CD14-positive monocyte (primary cell): ENCODE results near the gene ACSS1. TPM values are rescaled to one million over a fixed set of nuclear protein-coding genes. Genes with fewer than 3 reads are reported as not detected.

Source experiments
- DNase-seq, 3 donors: peaks; one replicate each; pipeline ENCODE4 v3.0.0-alpha.2; 2011 to 2022
- H2AFZ ChIP-seq: 2 replicates; pipeline ENCODE4 v1.6.0; 2012; ENCODE audit warnings: mild to moderate bottlenecking, low read depth, low read length, inconsistent platforms; ENCODE audit not compliant: insufficient read depth, poor library complexity, severe bottlenecking
- H3K27ac ChIP-seq, 2 donors: 1 replicate in 1 of 2; 2 replicates in 1 of 2; pipeline ENCODE4 v1.5.1; 2012 to 2013; ENCODE audit warnings: low read length in 2 of 2, control low read depth in 1 of 2, inconsistent platforms in 1 of 2, low read depth in 1 of 2, mild to moderate bottlenecking in 1 of 2
- H3K27me3 ChIP-seq, 2 donors: one replicate each; pipeline versions ENCODE4 v1.6.0 to v1.6.1; 2011 to 2013; ENCODE audit warnings: low read length in 2 of 2; ENCODE audit not compliant: control insufficient read depth in 2 of 2, insufficient read depth in 2 of 2
- H3K36me3 ChIP-seq, 2 donors: replicated peaks in 1 of 2; 1 replicate in 1 of 2; 2 replicates in 1 of 2; pipeline versions ENCODE4 v1.5.1 to v1.6.1; 2012 to 2013; ENCODE audit warnings: low read length in 2 of 2, control low read depth in 1 of 2, inconsistent platforms in 1 of 2, mild to moderate bottlenecking in 1 of 2; ENCODE audit not compliant: insufficient read depth in 2 of 2, control insufficient read depth in 1 of 2
- H3K4me1 ChIP-seq, 2 donors: 1 replicate in 1 of 2; 2 replicates in 1 of 2; pipeline versions ENCODE4 v1.5.1 to v1.6.1; 2012 to 2013; ENCODE audit warnings: low read length in 2 of 2, control low read depth in 1 of 2, inconsistent platforms in 1 of 2, mild to moderate bottlenecking in 1 of 2, moderate library complexity in 1 of 2; ENCODE audit not compliant: insufficient read depth in 2 of 2, control insufficient read depth in 1 of 2
- H3K4me2 ChIP-seq: replicated peaks from 2 replicates; pipeline ENCODE3; 2012; ENCODE audit warnings: low read length, moderate library complexity, mild to moderate bottlenecking; ENCODE audit not compliant: poor library complexity, severe bottlenecking; ENCODE audit errors: extremely low read depth
- H3K4me3 ChIP-seq, 3 experiments: fragments of 200-600 bp in 1 of 3; sonication (generic) in 1 of 3; replicated peaks in 1 of 3; 1 replicate in 2 of 3; 2 replicates in 1 of 3; pipeline ENCODE4 v1.5.1; 2011 to 2013; ENCODE audit warnings: low read length in 3 of 3, mild to moderate bottlenecking in 3 of 3, control low read depth in 2 of 3, low read depth in 2 of 3, inconsistent platforms in 1 of 3, moderate library complexity in 1 of 3
- H3K79me2 ChIP-seq: 2 replicates; pipeline ENCODE4 v1.6.0; 2012; ENCODE audit warnings: mild to moderate bottlenecking, control low read depth, inconsistent platforms, low read length, moderate library complexity; ENCODE audit not compliant: insufficient read depth
- H3K9ac ChIP-seq: 2 replicates; pipeline ENCODE4 v1.6.0; 2017; ENCODE audit warnings: low read length, mild to moderate bottlenecking; ENCODE audit not compliant: insufficient read depth, poor library complexity, severe bottlenecking
- H3K9me3 ChIP-seq, 2 donors: replicated peaks in 1 of 2; 1 replicate in 1 of 2; 2 replicates in 1 of 2; pipeline versions ENCODE4 v1.5.1 to v1.6.1; 2012 to 2013; ENCODE audit warnings: low read length in 2 of 2, control low read depth in 1 of 2; ENCODE audit not compliant: control insufficient read depth in 1 of 2, insufficient read depth in 1 of 2
- H4K20me1 ChIP-seq: 2 replicates; pipeline ENCODE4 v1.6.0; 2012; ENCODE audit warnings: mild to moderate bottlenecking, low read length, control low read depth, moderate library complexity; ENCODE audit not compliant: insufficient read depth
- H3K27ac Mint-ChIP-seq, 7 donors: one replicate each; pipeline ENCODE4 v1.8.0; 2020; ENCODE audit warnings: mild to moderate bottlenecking in 7 of 7, mixed read lengths in 7 of 7, moderate library complexity in 6 of 7, inconsistent platforms in 2 of 7
- H3K27me3 Mint-ChIP-seq, 3 donors: one replicate each; pipeline ENCODE4 v1.8.0; 2021 to 2022; ENCODE audit warnings: low read depth in 3 of 3, mild to moderate bottlenecking in 3 of 3, mixed read lengths in 3 of 3, moderate library complexity in 3 of 3, inconsistent platforms in 1 of 3
- H3K36me3 Mint-ChIP-seq, 2 donors: one replicate each; pipeline ENCODE4 v1.8.0; 2020; ENCODE audit warnings: mixed read lengths in 2 of 2, inconsistent platforms in 1 of 2, mild to moderate bottlenecking in 1 of 2
- H3K4me1 Mint-ChIP-seq: one replicate; pipeline ENCODE4 v1.8.0; 2020; ENCODE audit warnings: mild to moderate bottlenecking, mixed read lengths
- H3K4me3 Mint-ChIP-seq, 2 donors: one replicate each; pipeline ENCODE4 v1.8.0; 2020; ENCODE audit warnings: mild to moderate bottlenecking in 2 of 2, mixed read lengths in 2 of 2, moderate library complexity in 1 of 2
- H3K9me3 Mint-ChIP-seq, 7 donors: one replicate each; pipeline ENCODE4 v1.8.0; 2020 to 2022; ENCODE audit warnings: mixed read lengths in 7 of 7, mild to moderate bottlenecking in 6 of 7, moderate library complexity in 6 of 7, inconsistent platforms in 2 of 7
- CTCF ChIP-seq: fragments of 200-600 bp; IDR thresholded peaks from one replicate; pipeline ENCODE4 v1.8.0; 2022; ENCODE audit warnings: antibody characterized with exemption, mild to moderate bottlenecking
- WGBS: methylation state at CpG from one replicate; pipeline ENCODE4 v1.1.5; 2013; ENCODE audit warnings: missing lambda C conversion rate; ENCODE audit not compliant: insufficient coverage; 5-methylcytosine and 5-hydroxymethylcytosine counted together
- intact Hi-C, 2 donors: fragments of 100-400 bp; cut with micrococcal nuclease; formaldehyde crosslinking; loops; one replicate each; pipeline versions ENCODE4 v1.15.0 to v1.15.1; 2023
- polyA plus RNA-seq, 3 donors: library from polyadenylated mRNA; depleted of rRNA in 1 of 3; unstranded in 2 of 3; stranded (reverse) in 1 of 3; fragments of 300-500 nt in 2 of 3; fragments of >200 nt in 1 of 3; fragmentation: Illumina TruSeq in 2 of 3; gene quantifications; 1 replicate in 2 of 3; 2 replicates in 1 of 3; pipeline ENCODE4 v1.2.3, GENCODE V29; 2012 to 2021

The ACSS1 gene
- polyA plus RNA-seq, 3 donors, result 26.6 to 32.0 (median 27.6) TPM

GRCh38 chr20:25019381-25020155 is 38.4 kb downstream of the ACSS1 start:
- Mint-ChIP-seq H3K27ac (peak overlapping the region in 1 of 7 donors; percentile 31), H3K4me3 (no peak overlapping the region), H3K9me3 (no peaks in the 10 kb centered on the region), H3K27me3 (peaks cover 0 to 2% (median 0%) of the 10 kb centered on the region in 3 donors), H3K36me3 (peaks cover 54 to 59% of the 10 kb centered on the region in 2 donors), H3K4me1 (peaks cover 4% of the 10 kb centered on the region)
- TF ChIP-seq CTCF, result no peak
- intact Hi-C loops, result no loop called here
- H3K27me3 ChIP-seq, result no peaks in the 10 kb centered on the region
- no peaks in the 10 kb centered on the region for H3K79me2 ChIP-seq
- H4K20me1 ChIP-seq, result peaks cover 6% of the 10 kb centered on the region
- H3K4me3 ChIP-seq, result no peak overlapping the region
- H3K9ac ChIP-seq, result no peak overlapping the region
- no peaks in the 10 kb centered on the region for H3K4me1 ChIP-seq
- H3K9me3 ChIP-seq, result no peaks in the 10 kb centered on the region
- DNase-seq, result no peak
- no peak overlapping the region for H3K4me2 ChIP-seq
- WGBS, result over 99% methylated on average over 13 of the region's 16 CpGs
- no peak overlapping the region for H2AFZ ChIP-seq
- no peak overlapping the region for H3K27ac ChIP-seq
- peaks cover 38 to 80% of the 10 kb centered on the region in 2 donors for H3K36me3 ChIP-seq

DNA sequence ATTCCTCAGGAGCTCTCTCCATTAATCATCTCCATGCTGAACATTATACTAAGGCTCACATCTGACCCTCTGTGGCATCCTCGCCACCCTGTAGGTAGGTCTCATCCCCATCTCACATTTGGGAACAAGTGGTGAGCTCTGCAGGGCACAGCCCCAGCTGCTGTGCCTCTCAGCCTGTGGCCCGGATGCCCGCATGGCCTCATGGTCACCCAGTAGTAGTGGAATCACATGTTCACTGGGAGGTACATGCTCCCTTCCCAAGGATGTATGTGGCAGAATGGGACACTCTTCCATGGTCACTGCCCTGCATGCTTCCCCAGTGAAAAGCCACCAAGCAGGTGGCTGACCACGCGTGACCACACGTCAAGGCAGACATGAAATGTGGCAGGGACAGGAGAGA is 39.1 kb downstream of the ACSS1 start:
- intact Hi-C loops, result no loop called here
- H3K9me3 Mint-ChIP-seq, result no peaks in the 10 kb centered on the region
- H4K20me1 ChIP-seq, result peaks cover 5% of the 10 kb centered on the region
- H3K36me3 Mint-ChIP-seq, result peaks cover 59 to 64% of the 10 kb centered on the region in 2 donors
- H3K27me3 Mint-ChIP-seq, result peaks cover 0 to 2% (median 0%) of the 10 kb centered on the region in 3 donors
- H3K9me3 ChIP-seq, result no peaks in the 10 kb centered on the region
- TF ChIP-seq CTCF, result no peak
- no peaks in the 10 kb centered on the region for H3K27me3 ChIP-seq
- no peak overlapping the region for H3K4me3 ChIP-seq
- 100% methylated on average over 4 of the region's 6 CpGs for WGBS
- H3K27ac ChIP-seq, result no peak overlapping the region
- no peak overlapping the region for H3K4me2 ChIP-seq
- no peak overlapping the region for H3K4me3 Mint-ChIP-seq
- H3K4me1 ChIP-seq, result no peaks in the 10 kb centered on the region
- no peak overlapping the region for H3K9ac ChIP-seq
- peak overlapping the region in 1 of 7 donors; percentile 24 for H3K27ac Mint-ChIP-seq
- H3K4me1 Mint-ChIP-seq, result peaks cover 4% of the 10 kb centered on the region
- DNase-seq, result no peak
- H3K36me3 ChIP-seq, result peaks cover 45 to 87% of the 10 kb centered on the region in 2 donors
- H3K79me2 ChIP-seq, result no peaks in the 10 kb centered on the region
- H2AFZ ChIP-seq, result no peak overlapping the region
